B cell (primary cell): Measurements from ENCODE around the gene RPAP3. TPM values are rescaled to one million over a fixed set of nuclear protein-coding genes. Genes with fewer than 3 reads are reported as not detected.

Experiments used
- ATAC-seq: fragments of 200-7000 bp; cut with Tn5 transposase; one replicate; pipeline ENCODE4 v1.10.0; 2021; ENCODE audit warnings: low read depth, mild to moderate bottlenecking, moderate number of reproducible peaks, moderate library complexity
- CTCF ChIA-PET: fragments of 350-600 bp; sonication (Branson Sonifier 250); formaldehyde crosslinking; loops from one replicate; lab custom pipeline; 2021; ENCODE audit warnings: antibody characterized with exemption, inconsistent platforms; lab: Charles Lee
- POLR2A ChIA-PET: fragments of 350-600 bp; sonication (Branson Sonifier 250); formaldehyde crosslinking; loops from one replicate; lab custom pipeline; 2021; ENCODE audit warnings: antibody characterized with exemption; lab: Charles Lee
- DNase-seq: peaks from one replicate; pipeline ENCODE4 v3.0.0; 2013
- H2AFZ ChIP-seq: 2 replicates; pipeline ENCODE4 v1.6.1; 2012; ENCODE audit warnings: mild to moderate bottlenecking, low read depth, low read length; ENCODE audit not compliant: insufficient read depth, poor library complexity, severe bottlenecking
- H3K27ac ChIP-seq, 2 donors: 1 replicate in 1 of 2; 2 replicates in 1 of 2; pipeline ENCODE4 v1.5.1; 2012 to 2013; ENCODE audit warnings: low read length in 2 of 2, mild to moderate bottlenecking in 2 of 2, moderate library complexity in 1 of 2
- H3K27me3 ChIP-seq, 4 experiments: fragments of 200-600 bp in 1 of 4; sonication (generic) in 1 of 4; replicated peaks in 1 of 4; 1 replicate in 2 of 4; 2 replicates in 2 of 4; pipeline versions ENCODE4 v1.6.1 to v1.7.0; 2013 to 2016; ENCODE audit warnings: low read length in 3 of 4, mild to moderate bottlenecking in 2 of 4, mixed read lengths in 1 of 4, moderate library complexity in 1 of 4; ENCODE audit not compliant: insufficient read depth in 4 of 4, control insufficient read depth in 3 of 4; ENCODE audit errors: control extremely low read depth in 1 of 4
- H3K36me3 ChIP-seq, 2 experiments: replicated peaks in 1 of 2; 1 replicate in 1 of 2; 2 replicates in 1 of 2; pipeline versions ENCODE4 v1.6.1 to v1.7.1; 2013; ENCODE audit warnings: low read length in 1 of 2; ENCODE audit not compliant: insufficient read depth in 2 of 2, control insufficient read depth in 1 of 2; ENCODE audit errors: control extremely low read depth in 1 of 2, extremely low read depth in 1 of 2
- H3K4me1 ChIP-seq, 2 donors: fragments of 200-600 bp in 1 of 2; sonication (generic) in 1 of 2; 1 replicate in 1 of 2; 2 replicates in 1 of 2; pipeline versions ENCODE4 v1.5.1 to v1.6.1; 2013 to 2017; ENCODE audit warnings: low read length in 2 of 2; ENCODE audit not compliant: control insufficient read depth in 2 of 2, insufficient read depth in 2 of 2
- H3K4me2 ChIP-seq: replicated peaks from 2 replicates; pipeline ENCODE3; 2012; ENCODE audit warnings: mild to moderate bottlenecking, low read depth, low read length; ENCODE audit not compliant: poor library complexity, severe bottlenecking
- H3K4me3 ChIP-seq, 5 experiments: fragments of 200-600 bp in 1 of 5; sonication (generic) in 1 of 5; 1 replicate in 3 of 5; 2 replicates in 2 of 5; pipeline versions ENCODE4 v1.5.1 to v1.7.0; 2011 to 2016; ENCODE audit warnings: low read length in 4 of 5, mild to moderate bottlenecking in 4 of 5, low read depth in 2 of 5, control low read depth in 1 of 5, moderate library complexity in 1 of 5; ENCODE audit not compliant: insufficient read depth in 1 of 5; ENCODE audit errors: control extremely low read depth in 1 of 5, extremely low read depth in 1 of 5
- H3K79me2 ChIP-seq: fragments of 200-600 bp; sonication (generic); one replicate; pipeline ENCODE4 v1.6.0; 2016; ENCODE audit warnings: low read length; ENCODE audit not compliant: control insufficient read depth, insufficient read depth
- H3K9ac ChIP-seq: fragments of 200-600 bp; sonication (generic); 2 replicates; pipeline ENCODE4 v1.6.1; 2017; ENCODE audit warnings: mild to moderate bottlenecking, low read length, moderate library complexity
- H3K9me3 ChIP-seq, 3 donors: one replicate each; pipeline versions ENCODE4 v1.6.1 to v1.7.1; 2013; ENCODE audit warnings: low read length in 2 of 3; ENCODE audit not compliant: control insufficient read depth in 2 of 3, insufficient read depth in 1 of 3; ENCODE audit errors: control extremely low read depth in 1 of 3
- H4K20me1 ChIP-seq: 2 replicates; pipeline ENCODE4 v1.6.0; 2012; ENCODE audit warnings: mild to moderate bottlenecking, low read length; ENCODE audit not compliant: insufficient read depth, control insufficient read depth, poor library complexity, severe bottlenecking
- H3K27ac Mint-ChIP-seq: one replicate; pipeline ENCODE4 v1.8.0; 2021; ENCODE audit warnings: mixed read lengths
- H3K27me3 Mint-ChIP-seq: one replicate; pipeline ENCODE4 v1.8.0; 2021; ENCODE audit warnings: mixed read lengths
- H3K4me1 Mint-ChIP-seq: one replicate; pipeline ENCODE4 v1.8.0; 2021; ENCODE audit warnings: mixed read lengths
- H3K4me3 Mint-ChIP-seq: one replicate; pipeline ENCODE4 v1.8.0; 2021; ENCODE audit warnings: mixed read lengths
- H3K9me3 Mint-ChIP-seq: one replicate; pipeline ENCODE4 v1.8.0; 2022; ENCODE audit warnings: mixed read lengths; ENCODE audit not compliant: insufficient read depth
- CTCF ChIP-seq: fragments of 200-600 bp; IDR thresholded peaks from one replicate; pipeline ENCODE4 v1.8.0; 2022; ENCODE audit warnings: antibody characterized with exemption, mild to moderate bottlenecking
- EZH2 ChIP-seq: IDR thresholded peaks from 2 replicates; pipeline ENCODE4 v1.6.1; 2012; ENCODE audit warnings: borderline replicate concordance, low read depth, mild to moderate bottlenecking, moderate library complexity, low read length; ENCODE audit not compliant: insufficient read depth, poor library complexity, severe bottlenecking
- WGBS: methylation state at CpG from one replicate; pipeline ENCODE4 v1.1.5; 2013; ENCODE audit warnings: missing lambda C conversion rate; ENCODE audit not compliant: insufficient coverage; 5-methylcytosine and 5-hydroxymethylcytosine counted together
- intact Hi-C: fragments of 100-400 bp; cut with micrococcal nuclease; formaldehyde crosslinking; loops from one replicate; pipeline ENCODE4 v1.10.0; 2022
- polyA plus RNA-seq: library from polyadenylated mRNA; depleted of rRNA; stranded (reverse); fragments of >200 nt; gene quantifications from 2 replicates; pipeline ENCODE4 v1.2.3, GENCODE V29; 2012
- total RNA-seq, 2 donors: library from RNA; stranded (reverse); fragments of 120-200 nt in 1 of 2; gene quantifications; 1 replicate in 1 of 2; 2 replicates in 1 of 2; pipeline versions ENCODE4 v1.2.3 to v1.2.4, GENCODE V29; 2013 to 2022

RPAP3 gene
- total and polyA plus RNA-seq, 2 donors (not counting 1 experiment from before 2014, with no cell fraction given), result 9.1 to 47.2 TPM

GRCh38 chr12:47721431-47721973 lies 15.7 kb upstream of the RPAP3 start:
- no peak overlapping the region for H3K4me3 ChIP-seq
- no peak for TF ChIP-seq EZH2
- TF ChIP-seq CTCF, result no peak
- peaks cover 19 to 29% of the 10 kb centered on the region in 2 donors for H3K4me1 ChIP-seq
- Mint-ChIP-seq H3K27ac (no peak overlapping the region), H3K27me3 (no peaks in the 10 kb centered on the region), H3K9me3 (no peaks in the 10 kb centered on the region), H3K4me3 (no peak overlapping the region), H3K4me1 (peaks cover 35% of the 10 kb centered on the region)
- ChIA-PET CTCF (interaction anchor here (1.7 to 23.9 kb wide), 3 partner anchors 20 to 116 kb away, joined by 7 to 584 read pairs (median 26); partner anchors contain the start of gene SLC48A1), POLR2A (no interaction called here)
- peaks cover 0 to 7% of the 10 kb centered on the region in 2 experiments for H3K36me3 ChIP-seq
- no peaks in the 10 kb centered on the region for H3K9me3 ChIP-seq
- ATAC-seq (no peak), DNase-seq (no peak)
- H4K20me1 ChIP-seq, result no peaks in the 10 kb centered on the region
- H3K27ac ChIP-seq, result no peak overlapping the region
- intact Hi-C loops, result no loop called here
- no peaks in the 10 kb centered on the region for H3K79me2 ChIP-seq
- no peak overlapping the region for H3K4me2 ChIP-seq
- 10% methylated on average over 3 of the region's 9 CpGs for WGBS
- H3K27me3 ChIP-seq, result no peaks in the 10 kb centered on the region
- H3K9ac ChIP-seq, result no peak overlapping the region
- H2AFZ ChIP-seq, result no peak overlapping the region

- 100% methylated on average over 1 of the region's 1 CpG for WGBS
- peaks cover 11 to 26% of the 10 kb centered on the region in 2 donors for H3K4me1 ChIP-seq
- no peak overlapping the region for H3K4me2 ChIP-seq
- no peak overlapping the region for H3K27ac ChIP-seq
- H2AFZ ChIP-seq, result no peak overlapping the region
- peaks cover 34% of the 10 kb centered on the region for H3K4me1 Mint-ChIP-seq
- TF ChIP-seq EZH2, result no peak
- TF ChIP-seq CTCF, result no peak
- no peak overlapping the region for H3K4me3 Mint-ChIP-seq
- ATAC-seq, result no peak
- H3K27me3 ChIP-seq, result no peaks in the 10 kb centered on the region
- peaks cover 0 to 2% of the 10 kb centered on the region in 2 experiments for H3K36me3 ChIP-seq
- ChIA-PET POLR2A (no interaction called here), CTCF (interaction anchor here (1.7 to 23.9 kb wide), 6 partner anchors 8 to 120 kb away, joined by 4 to 584 read pairs (median 184); partner anchors contain the start of genes RAPGEF3 and SLC48A1)
- H3K27me3 Mint-ChIP-seq, result no peaks in the 10 kb centered on the region
- H3K27ac Mint-ChIP-seq, result no peak overlapping the region
- H3K79me2 ChIP-seq, result no peaks in the 10 kb centered on the region
- no peaks in the 10 kb centered on the region for H4K20me1 ChIP-seq
- no peaks in the 10 kb centered on the region for H3K9me3 ChIP-seq
- no peak for DNase-seq
- H3K4me3 ChIP-seq, result no peak overlapping the region
- H3K9me3 Mint-ChIP-seq, result no peaks in the 10 kb centered on the region
- intact Hi-C loops, result no loop called here
- H3K9ac ChIP-seq, result no peak overlapping the region
These were observed 12.7 kb upstream of the RPAP3 start for GRCh38 chr12:47718531-47718930.
